Upper lobe of right lung (tissue), 1 donor: ENCODE results near the gene KPNA6. TPM values are rescaled to one million over a fixed set of nuclear protein-coding genes. Genes with fewer than 3 reads are reported as not detected.
"Not testable (repeated sequence)": the region's sequence is repeated elsewhere in the genome, so short reads cannot be mapped to it uniquely, and the experiment has no call there.

Source experiments
- ATAC-seq: fragments of 200-7000 bp; cut with Tn5 transposase; one replicate; pipeline ENCODE4 v1.9.1; 2020; ENCODE audit warnings: mild to moderate bottlenecking, moderate library complexity
- DNase-seq: peaks from one replicate; pipeline ENCODE4 v3.0.0-alpha.2; 2020
- H3K27ac ChIP-seq: fragments of 200-600 bp; one replicate; pipeline ENCODE4 v1.8.0; 2022
- H3K27me3 ChIP-seq: fragments of 200-600 bp; one replicate; pipeline ENCODE4 v1.8.0; 2022; ENCODE audit warnings: mild to moderate bottlenecking
- H3K36me3 ChIP-seq: fragments of 200-600 bp; one replicate; pipeline ENCODE4 v1.8.0; 2022
- H3K4me1 ChIP-seq: fragments of 200-600 bp; one replicate; pipeline ENCODE4 v1.8.0; 2022
- H3K4me3 ChIP-seq: fragments of 200-600 bp; one replicate; pipeline ENCODE4 v1.8.0; 2022; ENCODE audit warnings: mild to moderate bottlenecking
- H3K9me3 ChIP-seq: fragments of 200-600 bp; one replicate; pipeline ENCODE4 v1.8.0; 2022
- CTCF ChIP-seq: fragments of 200-600 bp; IDR thresholded peaks from one replicate; pipeline ENCODE4 v1.8.0; 2022; ENCODE audit warnings: antibody characterized with exemption
- intact Hi-C: fragments of 100-400 bp; cut with DNase I; formaldehyde crosslinking; loops from one replicate; pipeline ENCODE4 v1.11.0; 2022
- total RNA-seq: library from RNA; stranded (reverse); fragmentation: NEBNext Ultra II Directional; extraction: Animal tissue kit (Norgen Biotek cat#: 25700); gene quantifications from one replicate; pipeline ENCODE4 v1.2.1, GENCODE V29; 2021
- donor health status: DM: no; HTN: yes; CAD: no; lungs with severe emphysema.

The KPNA6 gene
- total RNA-seq, 1 donor from 2014 or later = 69.2 TPM

GRCh38 chr1:32138965-32139364 lies 31.1 kb downstream of the KPNA6 start:
- no peak overlapping the region for H3K4me3 ChIP-seq
- ATAC-seq (no peak), DNase-seq (no peak)
- intact Hi-C loops = no loop called here
- H3K27ac ChIP-seq = no peak overlapping the region
- no peaks in the 10 kb centered on the region for H3K9me3 ChIP-seq
- TF ChIP-seq CTCF = no peak
- no peaks in the 10 kb centered on the region for H3K36me3 ChIP-seq
- no peaks in the 10 kb centered on the region for H3K27me3 ChIP-seq
- peaks cover 10% of the 10 kb centered on the region for H3K4me1 ChIP-seq

DNA sequence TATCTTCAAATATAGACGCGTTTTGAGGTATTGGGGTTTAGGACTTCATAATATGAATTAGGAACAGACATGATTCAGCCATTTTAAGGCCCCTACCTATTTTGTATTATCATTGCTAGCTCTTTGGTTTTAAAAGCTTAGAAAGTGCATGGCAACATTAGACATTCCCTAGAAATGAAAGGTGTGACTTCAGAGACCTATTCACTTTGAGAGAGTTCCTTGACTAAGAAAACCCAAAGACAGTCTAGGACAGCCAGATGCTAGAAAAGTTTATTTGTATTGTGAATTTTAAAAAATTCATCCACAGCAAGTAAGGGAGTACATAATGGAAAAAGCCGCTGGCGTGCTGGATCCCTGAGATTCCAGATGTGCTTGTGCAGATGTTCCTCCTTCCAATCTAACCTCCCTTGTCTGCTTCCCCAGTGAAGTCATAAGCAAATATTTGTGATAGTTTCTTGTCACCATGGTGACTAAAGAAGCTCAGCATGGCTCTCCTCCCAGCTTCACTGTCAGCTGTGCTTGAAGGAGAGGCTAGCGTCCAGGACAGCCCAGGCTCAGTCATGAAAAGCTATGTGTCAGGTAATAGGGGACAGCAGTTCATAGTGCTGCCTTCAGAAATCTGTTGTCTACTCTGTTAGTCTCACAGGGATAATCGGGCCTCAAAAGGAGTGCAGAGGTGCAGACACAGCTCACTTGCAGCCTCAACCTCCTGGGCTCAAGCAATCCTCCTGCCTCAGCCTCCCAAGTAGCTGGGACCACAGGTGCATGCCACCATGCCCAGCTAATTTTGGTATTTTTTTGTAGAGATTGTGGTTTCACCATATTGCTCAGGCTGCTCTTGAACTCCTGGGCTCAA lies 34.8 kb downstream of the KPNA6 start:
- H3K27me3 ChIP-seq = no peaks in the 10 kb centered on the region
- no peak for TF ChIP-seq CTCF
- H3K9me3 ChIP-seq = no peaks in the 10 kb centered on the region
- no peak for DNase-seq
- H3K4me1 ChIP-seq = peaks cover 10% of the 10 kb centered on the region
- intact Hi-C loops = no loop called here
- no peaks in the 10 kb centered on the region for H3K36me3 ChIP-seq
- H3K4me3 ChIP-seq = no peak overlapping the region
- peak; percentile 79 for ATAC-seq
- peak overlapping the region; percentile 45 for H3K27ac ChIP-seq

DNA sequence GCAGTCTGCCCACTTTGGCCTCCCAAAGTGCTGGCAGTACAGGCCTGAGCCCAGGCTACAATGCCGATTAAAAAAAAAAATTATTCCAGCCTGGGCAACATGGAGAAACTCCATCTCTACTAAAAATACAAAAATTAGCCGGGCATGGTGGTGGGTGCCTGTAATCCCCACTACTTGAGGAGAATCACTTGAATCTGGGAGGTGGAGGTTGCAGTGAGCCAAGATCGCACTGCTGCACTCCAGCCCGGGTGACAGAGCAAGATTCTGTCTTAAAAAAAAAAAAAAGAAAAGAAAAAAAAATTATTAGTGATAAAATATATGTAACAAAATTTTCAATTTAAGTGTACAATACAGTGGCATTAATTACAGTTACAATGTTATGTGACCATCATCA lies 35.4 kb downstream of the KPNA6 start:
- H3K27ac ChIP-seq = peak overlapping the region; percentile 2

DNA sequence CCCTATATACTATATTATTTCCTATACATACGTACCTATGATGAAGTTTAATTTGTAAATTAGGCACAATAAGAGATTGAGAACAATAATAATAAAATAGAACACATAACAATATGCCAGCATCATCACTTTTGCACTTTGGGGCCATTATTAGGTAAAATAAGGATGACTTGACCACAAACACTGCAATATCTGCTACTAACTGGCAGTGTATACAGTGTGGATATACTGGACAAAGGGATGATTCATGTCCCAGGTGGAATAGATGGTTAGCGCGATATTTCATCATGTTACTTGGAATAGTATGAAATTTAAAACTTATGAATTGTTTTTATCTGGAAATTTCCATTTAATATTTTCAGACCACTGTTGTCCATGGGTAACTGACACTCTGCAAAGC lies 36.2 kb downstream of the KPNA6 start:
- no peak for TF ChIP-seq CTCF

More for the DNA sequence above, 35.4 kb downstream of the KPNA6 start:
- DNase-seq, intact Hi-C loops, H3K36me3 ChIP-seq, H3K4me3 ChIP-seq, ATAC-seq, H3K9me3 ChIP-seq, H3K27me3 ChIP-seq: not testable (repeated sequence)
- peaks cover 10% of the 10 kb centered on the region for H3K4me1 ChIP-seq

DNA sequence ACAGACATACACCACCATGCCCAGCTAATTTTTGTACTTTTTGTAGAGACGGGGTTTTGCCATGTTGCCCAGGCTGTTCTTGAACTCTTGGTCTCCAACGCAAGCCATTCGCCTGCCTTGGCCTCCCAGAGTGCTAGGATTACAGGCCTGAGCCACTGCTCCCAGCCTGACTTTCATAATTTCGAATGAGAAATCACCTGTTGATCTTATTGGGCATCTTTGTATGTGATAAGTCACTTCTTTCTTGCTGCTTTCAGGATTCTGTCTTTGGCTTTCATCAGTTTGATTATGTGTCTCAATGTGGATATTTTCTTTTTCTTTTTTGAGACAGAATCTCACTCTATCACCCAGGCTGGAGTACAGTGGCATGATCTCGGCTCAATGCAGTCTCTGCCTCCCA lies 39.9 kb downstream of the KPNA6 start:
- H3K4me1 ChIP-seq, DNase-seq, H3K4me3 ChIP-seq, H3K27ac ChIP-seq, H3K27me3 ChIP-seq, ATAC-seq, intact Hi-C loops, H3K36me3 ChIP-seq, H3K9me3 ChIP-seq: not testable (repeated sequence)

More for the DNA sequence above, 36.2 kb downstream of the KPNA6 start:
- Histone ChIP-seq H3K9me3 (no peaks in the 10 kb centered on the region), H3K27me3 (no peaks in the 10 kb centered on the region), H3K36me3 (no peaks in the 10 kb centered on the region), H3K27ac (no peak overlapping the region), H3K4me3 (no peak overlapping the region), H3K4me1 (peaks cover 10% of the 10 kb centered on the region)
- intact Hi-C loops = no loop called here
- no peak for DNase-seq
- no peak for ATAC-seq

- ATAC-seq (no peak), DNase-seq (no peak)
Observed at GRCh38 chr1:32150847-32151246, 43.0 kb downstream of the KPNA6 start.

More at GRCh38 chr1:32150847-32151246, 43.0 kb downstream of the KPNA6 start:
- no peaks in the 10 kb centered on the region for H3K27me3 ChIP-seq
- H3K4me1 ChIP-seq = peaks cover 6% of the 10 kb centered on the region
- no peak overlapping the region for H3K27ac ChIP-seq
- intact Hi-C loops = no loop called here
- H3K36me3 ChIP-seq = peaks cover 15% of the 10 kb centered on the region
- H3K4me3 ChIP-seq = no peak overlapping the region
- no peak for TF ChIP-seq CTCF
- H3K9me3 ChIP-seq = no peaks in the 10 kb centered on the region
